IPS-15b (cell line): Measurements from ENCODE around the gene SZT2.
"Not testable (repeated sequence)": the region's sequence is repeated elsewhere in the genome, so short reads cannot be mapped to it uniquely, and the experiment has no call there.

ENCODE experiments used
- H3K27me3 ChIP-seq: one replicate; pipeline ENCODE4 v1.6.1; 2013; ENCODE audit warnings: low read length; ENCODE audit not compliant: control insufficient read depth, insufficient read depth
- H3K36me3 ChIP-seq: one replicate; pipeline ENCODE4 v1.6.1; 2013; ENCODE audit warnings: low read length; ENCODE audit not compliant: control insufficient read depth, insufficient read depth
- H3K4me1 ChIP-seq: one replicate; pipeline ENCODE4 v1.6.1; 2013; ENCODE audit warnings: mild to moderate bottlenecking, low read length; ENCODE audit not compliant: control insufficient read depth, insufficient read depth
- H3K4me3 ChIP-seq: one replicate; pipeline ENCODE4 v1.5.1; 2013; ENCODE audit warnings: low read depth, low read length
- H3K9ac ChIP-seq: one replicate; pipeline ENCODE4 v1.6.1; 2013; ENCODE audit warnings: low read depth, mild to moderate bottlenecking, low read length
- H3K9me3 ChIP-seq: one replicate; pipeline ENCODE4 v1.6.1; 2013; ENCODE audit warnings: mild to moderate bottlenecking, low read length; ENCODE audit not compliant: control insufficient read depth, insufficient read depth

The SZT2 gene

GRCh38 chr1:43400441-43400840 lies 10.7 kb downstream of the SZT2 start:
- H3K4me3 ChIP-seq, H3K9me3 ChIP-seq, H3K9ac ChIP-seq, H3K4me1 ChIP-seq, H3K27me3 ChIP-seq: not testable (repeated sequence)
- H3K36me3 ChIP-seq = peaks cover 12% of the 10 kb centered on the region

DNA sequence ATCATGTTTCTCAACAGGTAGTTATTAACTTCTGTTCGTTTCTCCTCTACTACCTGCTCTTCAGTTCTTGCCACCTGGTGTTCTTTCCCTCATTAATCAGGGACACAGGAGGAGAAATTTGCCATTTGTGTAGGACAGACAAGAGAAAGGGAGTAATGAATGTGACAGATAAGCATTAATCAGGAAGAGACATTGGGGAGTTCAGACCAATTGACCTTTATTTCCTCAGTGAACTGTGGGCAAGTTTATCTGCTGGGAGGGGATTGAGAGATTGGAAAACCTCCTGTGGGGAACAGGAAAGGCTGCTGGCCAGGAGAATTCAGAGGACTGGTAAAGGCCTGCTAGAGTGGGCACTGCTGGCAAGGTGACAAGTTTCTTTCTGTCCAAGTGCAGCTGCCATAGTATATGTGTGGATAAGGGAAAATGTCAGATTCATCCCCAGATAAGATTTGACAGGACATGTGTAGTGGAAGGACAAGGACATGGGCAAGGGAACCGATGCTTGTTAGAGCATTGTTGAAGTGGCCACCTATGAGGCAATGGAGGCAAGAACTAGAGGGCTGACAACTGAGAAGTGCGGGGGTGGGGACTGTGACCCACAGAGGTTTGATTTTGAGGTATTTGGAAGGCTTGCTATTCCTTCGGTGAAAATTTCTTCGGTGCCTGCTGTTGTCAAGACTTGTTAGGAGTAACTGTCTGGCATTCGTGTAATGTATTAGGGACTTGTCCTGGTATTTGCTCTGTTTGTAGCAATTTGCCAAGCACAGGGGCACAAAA lies 12.6 kb downstream of the SZT2 start:
- no peak overlapping the region for H3K9ac ChIP-seq
- H3K4me1 ChIP-seq = no peaks in the 10 kb centered on the region
- H3K4me3 ChIP-seq = no peak overlapping the region
- H3K9me3 ChIP-seq = no peaks in the 10 kb centered on the region
- H3K36me3 ChIP-seq = peaks cover 14% of the 10 kb centered on the region
- no peaks in the 10 kb centered on the region for H3K27me3 ChIP-seq

GRCh38 chr1:43404353-43404752 lies 14.7 kb downstream of the SZT2 start:
- Histone ChIP-seq H3K9me3 (no peaks in the 10 kb centered on the region), H3K4me1 (no peaks in the 10 kb centered on the region), H3K27me3 (no peaks in the 10 kb centered on the region), H3K9ac (no peak overlapping the region), H3K36me3 (peaks cover 14% of the 10 kb centered on the region), H3K4me3 (no peak overlapping the region)

DNA sequence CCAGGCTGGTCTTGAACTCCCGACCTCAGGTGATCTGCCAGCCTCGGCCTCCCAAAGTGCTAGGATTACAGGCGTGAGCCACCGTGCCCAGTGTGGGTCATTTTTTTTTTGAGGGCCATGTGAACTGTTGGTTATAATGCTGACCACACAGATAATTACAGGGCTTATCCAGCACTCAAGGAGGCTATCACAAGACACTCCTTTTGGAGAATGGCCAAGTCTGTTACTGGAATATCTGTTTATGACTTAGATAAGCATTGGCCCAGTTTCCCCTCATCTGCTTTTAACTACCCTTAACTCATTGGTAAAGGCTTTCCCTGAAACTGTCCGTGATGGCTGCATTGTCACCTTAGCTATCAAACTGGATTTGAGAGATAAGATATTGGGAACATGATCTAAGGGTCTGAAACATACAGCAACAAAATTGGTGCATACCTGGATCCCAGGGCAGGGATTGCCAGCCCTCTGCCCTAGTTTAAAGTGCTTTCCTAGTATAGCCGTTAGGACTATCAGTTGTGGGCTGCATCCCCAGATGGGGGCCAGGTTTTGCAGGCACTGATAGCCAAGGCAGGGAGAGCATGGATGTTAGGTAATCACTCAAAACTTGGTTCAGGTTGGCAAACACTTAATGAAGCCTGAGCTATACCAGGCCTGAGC lies 15.6 kb downstream of the SZT2 start:
- Histone ChIP-seq H3K27me3 (no peaks in the 10 kb centered on the region), H3K9ac (no peak overlapping the region), H3K4me3 (no peak overlapping the region), H3K4me1 (no peaks in the 10 kb centered on the region), H3K36me3 (peaks cover 14% of the 10 kb centered on the region), H3K9me3 (no peaks in the 10 kb centered on the region)

GRCh38 chr1:43405876-43406234 lies 16.2 kb downstream of the SZT2 start:
- Histone ChIP-seq H3K4me1 (no peaks in the 10 kb centered on the region), H3K9me3 (no peaks in the 10 kb centered on the region), H3K4me3 (no peak overlapping the region), H3K36me3 (peaks cover 14% of the 10 kb centered on the region), H3K9ac (no peak overlapping the region), H3K27me3 (no peaks in the 10 kb centered on the region)

DNA sequence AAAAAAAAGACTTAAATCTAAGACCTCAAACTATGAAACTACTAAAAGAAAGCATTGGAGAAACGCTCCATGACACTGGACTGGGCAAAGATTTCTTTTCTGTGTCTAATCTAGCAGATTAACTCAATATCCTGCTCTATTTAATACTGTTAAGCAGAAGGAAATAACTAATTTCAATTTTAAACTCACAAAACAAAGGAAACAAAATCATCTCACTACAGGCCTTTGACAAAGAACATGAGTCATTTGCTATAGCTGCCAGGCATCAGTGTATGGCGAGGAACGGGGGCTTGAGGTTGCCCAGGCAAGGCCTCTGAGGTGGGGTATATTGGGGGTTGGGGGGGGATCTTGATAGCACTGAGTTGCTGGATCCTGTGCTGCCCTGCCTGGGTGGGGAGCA lies 20.9 kb downstream of the SZT2 start:
- no peaks in the 10 kb centered on the region for H3K9me3 ChIP-seq
- no peaks in the 10 kb centered on the region for H3K27me3 ChIP-seq
- no peaks in the 10 kb centered on the region for H3K4me1 ChIP-seq
- H3K9ac ChIP-seq = no peak overlapping the region
- peaks cover 3% of the 10 kb centered on the region for H3K36me3 ChIP-seq
- no peak overlapping the region for H3K4me3 ChIP-seq

DNA sequence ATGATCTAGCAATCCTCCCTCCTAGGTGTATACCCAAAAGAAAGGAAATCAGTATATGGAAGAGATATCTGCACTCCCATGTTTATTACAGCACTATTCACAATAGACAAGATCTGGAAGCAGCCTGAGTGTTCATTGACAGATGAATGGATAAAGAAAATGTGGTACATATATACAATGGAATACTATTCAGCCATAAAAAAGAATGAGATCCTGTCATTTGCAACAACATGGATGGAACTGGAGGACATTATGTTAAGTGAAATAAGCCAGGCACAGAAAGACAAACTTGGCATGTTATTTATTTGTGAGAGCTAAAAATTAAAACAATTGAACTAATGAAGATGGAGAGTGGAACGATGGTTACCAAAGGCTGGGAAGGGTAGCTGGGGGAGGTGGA lies 23.7 kb downstream of the SZT2 start:
- not testable (repeated sequence) for H3K27me3 ChIP-seq, H3K36me3 ChIP-seq, H3K4me1 ChIP-seq, H3K4me3 ChIP-seq, H3K9ac ChIP-seq, H3K9me3 ChIP-seq

DNA sequence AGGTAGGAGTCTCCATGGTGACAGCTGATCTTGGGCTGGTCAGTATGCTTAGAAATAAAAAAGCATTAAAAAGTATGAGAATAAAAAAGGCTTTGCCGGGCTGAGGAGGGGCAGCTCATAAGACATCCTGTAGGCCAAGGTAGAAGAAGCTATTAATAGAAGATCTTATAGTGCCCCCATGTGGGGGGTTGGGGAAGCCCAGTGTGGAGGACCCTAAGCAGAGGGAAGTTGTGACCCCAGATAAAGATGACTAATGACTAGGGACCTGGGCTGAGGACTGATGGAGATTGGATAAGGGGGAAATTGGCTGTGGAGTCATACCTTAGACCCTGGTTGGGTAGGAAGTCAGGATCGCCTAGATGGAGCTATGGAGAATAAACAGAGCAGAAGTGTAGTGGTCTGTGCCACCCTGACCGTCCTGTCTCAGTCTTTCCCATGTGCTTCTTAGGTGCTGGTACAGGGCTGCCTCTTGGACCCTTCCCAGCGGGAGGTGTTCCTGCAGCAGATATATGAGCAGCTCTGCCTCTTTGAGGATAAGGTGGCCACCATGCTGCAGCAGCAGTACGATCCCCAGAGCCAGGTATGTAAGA lies 25.0 kb downstream of the SZT2 start:
- no peaks in the 10 kb centered on the region for H3K27me3 ChIP-seq
- H3K9ac ChIP-seq = no peak overlapping the region
- no peaks in the 10 kb centered on the region for H3K4me1 ChIP-seq
- H3K36me3 ChIP-seq = peaks cover 3% of the 10 kb centered on the region
- H3K4me3 ChIP-seq = no peak overlapping the region
- no peaks in the 10 kb centered on the region for H3K9me3 ChIP-seq

GRCh38 chr1:43415901-43416300 lies 26.2 kb downstream of the SZT2 start:
- H3K9ac ChIP-seq = no peak overlapping the region
- peaks cover 14% of the 10 kb centered on the region for H3K36me3 ChIP-seq

GRCh38 chr1:43418858-43419257 lies 29.2 kb downstream of the SZT2 start:
- H3K36me3 ChIP-seq = peaks cover 24% of the 10 kb centered on the region
- no peaks in the 10 kb centered on the region for H3K27me3 ChIP-seq
- no peak overlapping the region for H3K4me3 ChIP-seq
- H3K4me1 ChIP-seq = peaks cover 5% of the 10 kb centered on the region
- H3K9ac ChIP-seq = no peak overlapping the region
- no peaks in the 10 kb centered on the region for H3K9me3 ChIP-seq

More at GRCh38 chr1:43415901-43416300, 26.2 kb downstream of the SZT2 start:
- Histone ChIP-seq H3K4me3 (no peak overlapping the region), H3K4me1 (no peaks in the 10 kb centered on the region), H3K27me3 (no peaks in the 10 kb centered on the region), H3K9me3 (no peaks in the 10 kb centered on the region)

DNA sequence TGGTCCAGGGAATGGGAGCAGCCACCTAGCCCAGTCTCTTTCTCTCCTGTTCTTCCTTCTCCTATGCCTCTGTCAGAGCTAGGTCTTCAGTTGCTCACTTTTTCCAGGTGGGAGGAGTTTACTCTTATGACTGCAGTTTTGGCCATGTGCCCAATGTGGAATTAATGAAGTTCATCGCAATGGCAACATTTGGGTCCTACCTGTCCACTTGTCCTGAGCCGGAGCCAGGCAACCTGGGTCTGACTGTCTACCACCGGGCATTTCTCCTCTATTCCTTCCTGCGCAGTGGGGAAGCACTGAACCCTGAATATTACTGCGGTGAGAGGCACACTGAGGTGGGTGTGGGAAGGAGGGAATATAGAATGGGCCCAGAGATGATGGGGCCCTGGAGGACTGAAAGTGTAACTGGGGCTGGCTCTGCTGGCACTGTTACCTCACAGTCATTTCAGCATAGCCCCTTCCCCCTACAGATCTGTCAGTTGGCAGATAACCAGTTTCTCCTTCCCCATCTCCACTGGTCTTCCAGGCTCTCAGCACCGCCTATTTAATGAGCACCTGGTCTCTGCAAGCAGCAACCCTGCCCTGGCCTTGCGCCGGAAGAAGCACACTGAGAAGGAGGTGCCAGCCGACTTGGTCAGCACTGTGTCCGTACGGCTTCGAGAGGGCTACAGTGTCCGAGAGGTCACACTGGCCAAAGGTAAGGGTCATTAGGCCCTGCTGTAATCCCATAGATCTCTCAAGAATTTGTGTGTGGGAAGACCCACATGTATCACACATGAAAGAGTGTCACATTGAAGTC lies 30.1 kb downstream of the SZT2 start:
- Histone ChIP-seq H3K27me3 (no peaks in the 10 kb centered on the region), H3K9me3 (no peaks in the 10 kb centered on the region), H3K4me1 (peaks cover 5% of the 10 kb centered on the region), H3K36me3 (peaks cover 29% of the 10 kb centered on the region), H3K9ac (no peak overlapping the region), H3K4me3 (no peak overlapping the region)
